Large intestine (tissue), 3 donors: Measurements from ENCODE around the gene CORO2A. TPM values are rescaled to one million over a fixed set of nuclear protein-coding genes. Genes with fewer than 3 reads are reported as not detected.
"Not testable (repeated sequence)": the region's sequence is repeated elsewhere in the genome, so short reads cannot be mapped to it uniquely, and the experiment has no call there.

Experiments used
- DNase-seq, 2 donors: peaks; one replicate each; pipeline versions ENCODE4 v3.0.0 to v3.0.0-alpha.2; 2013
- H3K27ac ChIP-seq: one replicate; pipeline ENCODE4 v1.5.1; 2013; ENCODE audit warnings: low read length
- H3K27me3 ChIP-seq: 2 replicates; pipeline ENCODE4 v1.6.1; 2013; ENCODE audit warnings: low read length; ENCODE audit not compliant: control insufficient read depth, insufficient read depth
- H3K36me3 ChIP-seq: 2 replicates; pipeline ENCODE4 v1.6.1; 2013; ENCODE audit warnings: low read length; ENCODE audit not compliant: control insufficient read depth, insufficient read depth
- H3K4me1 ChIP-seq: one replicate; pipeline ENCODE4 v1.6.1; 2013; ENCODE audit warnings: low read length; ENCODE audit not compliant: control insufficient read depth, insufficient read depth
- H3K4me3 ChIP-seq: one replicate; pipeline ENCODE4 v1.5.1; 2013; ENCODE audit warnings: low read length
- H3K9me3 ChIP-seq: one replicate; pipeline ENCODE4 v1.6.1; 2013; ENCODE audit warnings: mild to moderate bottlenecking, low read depth, low read length, moderate library complexity; ENCODE audit not compliant: control insufficient read depth
- WGBS: methylation state at CpG from one replicate; pipeline ENCODE4 v1.1.5; 2013; ENCODE audit warnings: low lambda C conversion rate; ENCODE audit not compliant: insufficient coverage; 5-methylcytosine and 5-hydroxymethylcytosine counted together
- polyA plus RNA-seq: library from polyadenylated mRNA; unstranded; fragments of 120-200 nt; gene quantifications from one replicate; pipeline ENCODE4 v1.2.1, GENCODE V29; 2013

CORO2A gene
- polyA plus RNA-seq, 1 donor: 57.6 TPM

- Histone ChIP-seq H3K27me3 (no peaks in the 10 kb centered on the region), H3K27ac (peak within 1 kb of the TSS; percentile 100), H3K4me1 (peaks cover 29% of the 10 kb centered on the region), H3K4me3 (peak within 1 kb of the TSS; percentile 81), H3K36me3 (peaks cover 13% of the 10 kb centered on the region), H3K9me3 (no peaks in the 10 kb centered on the region)
- no CpG with 5 or more reads among the region's 71 CpGs for WGBS
- DNase-seq: peak; percentile 76 to 90
These were observed 73.5 kb downstream of the CORO2A start, which contains the start of gene TRIM14 for GRCh38 chr9:98118640-98119601. Gene TRIM14, minus strand, starts transcription at chr9:98119222. Its CDS starts 34 bp downstream, at chr9:98119188.

GRCh38 chr9:98117984-98118639 is 74.3 kb downstream of the CORO2A start:
- Histone ChIP-seq H3K4me3 (peak overlapping the region; percentile 81), H3K4me1 (peaks cover 29% of the 10 kb centered on the region), H3K27me3 (no peaks in the 10 kb centered on the region), H3K9me3 (no peaks in the 10 kb centered on the region), H3K36me3 (peaks cover 11% of the 10 kb centered on the region), H3K27ac (peak overlapping the region; percentile 100)
- peak; percentile 92 to 95 for DNase-seq
- no CpG with 5 or more reads among the region's 5 CpGs for WGBS

GRCh38 chr9:98117097-98117496 is 75.3 kb downstream of the CORO2A start:
- not testable (repeated sequence) for H3K27me3 ChIP-seq, H3K9me3 ChIP-seq, H3K36me3 ChIP-seq, H3K27ac ChIP-seq, DNase-seq, H3K4me3 ChIP-seq
- no CpG with 5 or more reads among the region's 6 CpGs for WGBS
- H3K4me1 ChIP-seq: peaks cover 29% of the 10 kb centered on the region

- peaks cover 54% of the 10 kb centered on the region for H3K36me3 ChIP-seq
- H3K27me3 ChIP-seq: no peaks in the 10 kb centered on the region
- H3K9me3 ChIP-seq: peaks cover 6% of the 10 kb centered on the region
- no peak overlapping the region for H3K4me3 ChIP-seq
- H3K27ac ChIP-seq: no peak overlapping the region
- H3K4me1 ChIP-seq: no peaks in the 10 kb centered on the region
- no CpG with 5 or more reads among the region's 3 CpGs for WGBS
- no peak for DNase-seq
These were observed 83.4 kb downstream of the CORO2A start for GRCh38 chr9:98109052-98109451.

- H3K36me3 ChIP-seq: peaks cover 57% of the 10 kb centered on the region
- no CpG with 5 or more reads among the region's 5 CpGs for WGBS
- no peaks in the 10 kb centered on the region for H3K4me1 ChIP-seq
- H3K27me3 ChIP-seq: no peaks in the 10 kb centered on the region
- H3K9me3 ChIP-seq: peaks cover 6% of the 10 kb centered on the region
- H3K4me3 ChIP-seq: no peak overlapping the region
- H3K27ac ChIP-seq: no peak overlapping the region
- DNase-seq: no peak
These were observed 83.9 kb downstream of the CORO2A start for GRCh38 chr9:98108531-98109031.

- peaks cover 6% of the 10 kb centered on the region for H3K9me3 ChIP-seq
- no peaks in the 10 kb centered on the region for H3K27me3 ChIP-seq
- no peak overlapping the region for H3K27ac ChIP-seq
- no peak overlapping the region for H3K4me3 ChIP-seq
- no peak for DNase-seq
- H3K36me3 ChIP-seq: peaks cover 57% of the 10 kb centered on the region
- H3K4me1 ChIP-seq: no peaks in the 10 kb centered on the region
- whole genome bisulfite sequencing: no CpG with 5 or more reads among the region's 2 CpGs
These were observed 84.5 kb downstream of the CORO2A start for GRCh38 chr9:98107926-98108325.

GRCh38 chr9:98105006-98105405 is 87.4 kb downstream of the CORO2A start:
- Histone ChIP-seq H3K9me3 (peaks cover 6% of the 10 kb centered on the region), H3K36me3 (peaks cover 52% of the 10 kb centered on the region), H3K27ac (no peak overlapping the region), H3K27me3 (no peaks in the 10 kb centered on the region), H3K4me3 (no peak overlapping the region), H3K4me1 (peaks cover 5% of the 10 kb centered on the region)
- no peak for DNase-seq
- no CpG with 5 or more reads among the region's 7 CpGs for WGBS

- no peaks in the 10 kb centered on the region for H3K27me3 ChIP-seq
- H3K27ac ChIP-seq: no peak overlapping the region
- peaks cover 6% of the 10 kb centered on the region for H3K9me3 ChIP-seq
- H3K36me3 ChIP-seq: peaks cover 51% of the 10 kb centered on the region
- no peak overlapping the region for H3K4me3 ChIP-seq
- WGBS: no CpG with 5 or more reads among the region's 3 CpGs
- peaks cover 10% of the 10 kb centered on the region for H3K4me1 ChIP-seq
- no peak for DNase-seq
These were observed 88.0 kb downstream of the CORO2A start for GRCh38 chr9:98104445-98104881.

- WGBS: 90% methylated on average over 3 of the region's 6 CpGs
- H3K4me3 ChIP-seq: no peak overlapping the region
- peaks cover 6% of the 10 kb centered on the region for H3K9me3 ChIP-seq
- H3K36me3 ChIP-seq: peaks cover 47% of the 10 kb centered on the region
- DNase-seq: no peak
- no peaks in the 10 kb centered on the region for H3K27me3 ChIP-seq
- no peak overlapping the region for H3K27ac ChIP-seq
- peaks cover 10% of the 10 kb centered on the region for H3K4me1 ChIP-seq
These were observed 90.6 kb downstream of the CORO2A start for GRCh38 chr9:98101868-98102273.

- peaks cover 46% of the 10 kb centered on the region for H3K36me3 ChIP-seq
- H3K9me3 ChIP-seq: peaks cover 2% of the 10 kb centered on the region
- H3K27me3 ChIP-seq: no peaks in the 10 kb centered on the region
- H3K4me1 ChIP-seq: peaks cover 10% of the 10 kb centered on the region
- no peak overlapping the region for H3K27ac ChIP-seq
- no peak overlapping the region for H3K4me3 ChIP-seq
- no CpG with 5 or more reads among the region's 7 CpGs for WGBS
- no peak for DNase-seq
These were observed 91.0 kb downstream of the CORO2A start for GRCh38 chr9:98101416-98101815.
